Body of pancreas (tissue), 4 donors: ENCODE measurements around the gene FAHD1.

Source experiments
- CTCF ChIP-seq, 7 experiments: fragments of 450-650 bp in 4 of 7; fragments of 200-600 bp in 3 of 7; sonication (generic) in 3 of 7; IDR thresholded peaks; one replicate each; pipeline ENCODE4 v1.5.1; 2016 to 2019; ENCODE audit warnings: antibody characterized with exemption in 7 of 7
- POLR2A ChIP-seq, 3 donors: fragments of 450-650 bp; IDR thresholded peaks; one replicate each; pipeline ENCODE4 v1.6.1; 2016; ENCODE audit warnings: antibody characterized with exemption in 3 of 3, mild to moderate bottlenecking in 2 of 3

GRCh38 chr16:1807626-1808025 is 19.4 kb upstream of the FAHD1 start:
- TF ChIP-seq CTCF (IDR thresholded peaks at IDR 0.05): no peak
- TF ChIP-seq POLR2A (IDR thresholded peaks at IDR 0.05): no peak
